ENCODE measurements around the gene CC2D2A.
A peak's percentile ranks its signal among the peaks of the same experiment; 100 is the strongest.
"Not testable (repeated sequence)": the region's sequence is repeated elsewhere in the genome, so short reads cannot be mapped to it uniquely, and the experiment has no call there.

CC2D2A gene

DNA sequence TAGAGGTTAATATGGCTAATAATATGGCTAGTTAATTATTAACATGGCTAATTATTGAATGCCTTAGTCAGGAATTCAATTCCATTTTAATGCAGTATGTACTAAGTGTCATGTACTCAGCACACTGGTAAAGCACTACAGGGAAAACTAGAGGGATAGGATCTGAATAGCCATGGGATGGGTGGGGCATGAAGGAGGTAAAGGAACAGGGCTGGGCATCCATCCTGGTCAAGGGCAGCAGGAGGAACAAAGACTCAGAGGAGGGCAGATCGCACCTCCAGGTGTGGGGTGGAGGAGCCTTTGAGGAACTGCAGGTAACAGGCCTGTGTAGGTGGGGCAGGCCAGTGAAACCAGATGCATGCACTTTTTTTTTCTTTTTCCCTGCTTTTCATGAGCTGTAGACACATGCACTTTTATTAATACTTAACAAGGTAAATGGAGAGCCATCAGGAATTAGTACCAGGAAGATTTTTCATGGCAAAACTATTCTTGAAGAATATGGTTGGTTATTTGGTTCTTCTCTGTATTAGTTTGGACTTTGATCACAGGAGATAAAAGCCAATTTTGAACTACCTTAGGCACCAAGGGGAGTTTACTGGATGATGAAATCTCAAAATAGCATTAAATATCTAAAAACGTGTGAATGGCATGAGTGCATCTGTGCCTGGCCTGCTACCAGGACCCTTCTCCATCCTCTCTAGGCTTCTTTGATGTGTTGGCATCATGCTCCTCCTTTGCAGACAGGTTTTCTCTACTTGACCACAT, 88.3 kb downstream of the CC2D2A start:
- no peak for DNase-seq (ENCODE audit: low read depth in 2 of 2)

DNA sequence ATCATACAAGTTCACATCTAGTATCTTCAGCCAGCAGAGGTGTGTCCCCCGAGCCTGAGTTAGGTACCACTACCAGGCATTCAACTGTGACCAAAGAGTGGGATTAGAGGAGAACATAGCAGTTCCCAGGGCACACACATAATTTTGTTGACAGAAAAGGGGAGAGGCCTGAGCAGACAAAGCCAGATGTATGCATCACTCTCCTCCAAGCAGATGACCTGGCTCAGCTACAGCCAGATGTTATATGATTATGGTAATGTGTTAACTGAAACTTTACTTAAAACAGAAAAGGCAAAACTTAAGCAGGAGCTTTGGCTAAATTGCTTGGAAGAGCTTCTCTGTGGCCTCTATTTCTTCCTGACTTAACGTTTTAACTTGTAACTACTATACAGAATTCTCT, 88.9 kb downstream of the CC2D2A start:
- DNase-seq (ENCODE audit: low read depth in 2 of 2) = no peak

DNA sequence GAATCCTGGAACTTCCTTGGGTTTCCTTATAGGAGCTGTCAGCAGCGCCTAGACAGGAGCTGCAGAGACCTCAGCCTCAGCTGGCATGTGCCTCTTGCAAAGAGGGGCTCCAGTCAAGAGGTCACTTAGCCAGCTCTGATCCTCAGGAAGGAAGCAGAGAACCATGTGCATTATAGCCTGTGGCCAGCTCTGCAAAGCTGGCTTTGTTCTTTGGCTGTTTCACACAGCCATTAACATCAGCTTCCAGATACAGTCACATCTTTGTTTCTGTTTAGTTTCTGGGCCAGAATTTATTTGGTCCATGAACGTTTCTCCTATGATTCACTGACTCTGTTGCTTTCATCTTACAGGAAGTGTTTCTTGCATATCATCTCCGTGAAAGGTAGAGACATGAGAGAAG, 92.4 kb downstream of the CC2D2A start:
- no peak for DNase-seq (ENCODE audit: low read depth in 2 of 2)

DNA sequence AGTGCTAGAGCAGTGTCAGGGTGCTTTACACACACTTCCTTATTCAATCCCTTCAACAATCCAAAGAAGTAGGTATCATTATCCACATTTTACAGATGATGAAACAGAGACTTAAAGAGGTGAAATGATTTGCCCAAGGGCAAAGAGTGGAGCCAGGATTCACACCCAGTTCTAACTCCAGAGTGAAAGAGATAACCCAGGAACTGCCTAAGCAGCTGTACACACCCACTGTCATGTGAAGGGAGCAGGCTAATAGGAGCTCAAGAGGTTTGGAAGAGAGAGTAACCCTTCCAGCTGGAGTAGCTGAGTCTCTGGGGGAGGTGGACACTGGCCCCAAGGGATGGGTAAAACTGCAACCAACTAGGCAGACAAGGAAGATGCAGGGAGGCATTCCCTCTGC, 92.9 kb downstream of the CC2D2A start:
- no peak for DNase-seq (ENCODE audit: low read depth in 2 of 2)

DNA sequence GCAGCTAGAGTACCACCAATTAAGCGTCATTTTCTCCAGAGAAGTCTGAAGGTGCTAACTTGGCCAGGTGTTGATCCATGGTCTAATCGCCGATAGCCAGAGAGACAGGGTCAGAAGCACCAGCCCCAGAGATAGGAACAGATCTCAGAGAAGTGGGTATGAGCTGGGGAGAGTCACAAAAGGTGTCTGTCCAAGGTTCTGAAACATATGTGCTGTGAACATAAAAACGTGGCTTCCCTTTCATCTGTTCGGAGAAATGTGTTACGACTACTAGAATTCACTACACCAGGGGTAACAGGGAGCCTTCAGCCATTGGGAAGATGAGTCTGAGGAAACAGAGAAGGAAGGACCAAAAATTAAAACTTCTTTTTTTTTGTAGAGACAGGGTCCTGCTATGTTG, 94.2 kb downstream of the CC2D2A start:
- DNase-seq (ENCODE audit: low read depth in 2 of 2) = no peak

DNA sequence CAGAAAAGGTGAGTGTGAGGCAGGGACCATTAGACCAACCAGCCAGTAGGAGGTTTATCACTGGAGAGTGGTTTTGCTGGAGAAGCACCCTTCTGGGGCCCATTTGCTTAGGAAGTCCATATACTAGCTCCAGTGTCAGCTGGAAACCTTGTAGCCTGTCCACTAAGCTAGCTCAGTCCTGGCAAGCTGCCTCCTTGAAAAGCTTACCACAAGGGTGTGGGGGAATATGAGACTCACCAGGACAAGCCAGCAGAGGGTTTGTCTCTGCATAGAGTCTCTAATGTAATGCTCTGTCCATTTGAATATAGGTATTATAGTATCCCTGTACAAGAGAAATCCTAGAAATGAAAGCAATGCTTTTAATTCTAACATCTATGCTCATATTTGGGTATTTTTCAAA, 99.1 kb downstream of the CC2D2A start:
- DNase-seq (ENCODE audit: low read depth in 2 of 2) = no peak

DNA sequence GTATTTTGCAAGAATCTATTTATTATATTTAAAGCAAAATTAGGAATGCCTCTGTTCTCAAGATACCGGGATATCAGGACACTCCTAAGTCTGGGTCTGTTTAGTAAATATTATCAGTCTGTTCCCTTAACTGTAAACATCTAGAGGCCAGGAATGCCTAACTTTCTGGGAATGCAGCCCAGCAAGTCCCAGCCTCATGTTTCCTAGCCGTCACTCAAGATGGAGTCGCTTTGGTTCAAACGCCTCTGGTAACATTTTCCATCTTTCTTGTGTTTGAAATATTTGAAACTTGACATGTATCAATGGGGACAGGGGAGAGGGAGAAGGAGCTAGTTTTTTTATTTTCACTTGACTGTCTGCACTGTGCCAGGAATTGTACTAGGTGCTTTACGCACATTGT, 100.1 kb downstream of the CC2D2A start:
- DNase-seq (ENCODE audit: low read depth in 2 of 2) = no peak

DNA sequence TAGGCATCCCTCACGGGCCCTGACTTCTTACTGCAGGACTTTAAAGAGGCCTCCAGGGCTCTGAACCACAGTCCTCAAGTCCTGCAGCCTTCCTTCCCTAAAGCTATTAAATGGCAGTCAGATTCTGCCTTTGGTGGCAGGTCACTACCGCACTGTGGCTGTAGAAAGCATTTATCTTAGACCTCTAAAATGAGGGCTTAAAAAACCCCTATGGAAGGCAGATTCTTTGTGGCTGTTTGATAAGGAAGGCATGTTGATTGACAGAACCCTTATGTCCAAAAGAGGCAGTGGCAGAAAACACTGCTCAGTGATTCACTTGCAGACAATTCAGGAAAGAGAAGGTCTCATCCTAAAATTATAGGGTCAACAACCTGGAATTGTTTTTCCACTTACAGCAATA, 106.3 kb downstream of the CC2D2A start:
- DNase-seq (ENCODE audit: low read depth in 2 of 2) = no peak

DNA sequence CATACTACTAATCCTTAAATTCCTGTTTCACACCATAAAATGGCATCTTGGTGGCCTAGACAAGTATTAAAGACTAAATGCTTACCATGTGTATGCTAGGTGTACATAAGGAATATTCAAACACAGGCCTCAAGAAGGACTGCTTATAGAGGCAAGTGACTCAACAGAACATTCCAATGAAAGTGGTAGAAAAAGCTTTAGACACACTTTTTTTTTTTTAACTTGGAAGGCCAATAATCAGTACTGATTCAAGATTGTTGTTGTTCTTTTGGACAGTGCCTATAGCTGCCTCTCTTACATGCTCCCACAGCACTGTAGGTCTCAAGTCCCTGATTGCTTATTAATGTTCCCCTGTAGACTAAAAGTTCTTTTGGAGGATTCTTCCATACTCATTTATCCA, 107.8 kb downstream of the CC2D2A start:
- no peak for DNase-seq (ENCODE audit: low read depth in 2 of 2)

DNA sequence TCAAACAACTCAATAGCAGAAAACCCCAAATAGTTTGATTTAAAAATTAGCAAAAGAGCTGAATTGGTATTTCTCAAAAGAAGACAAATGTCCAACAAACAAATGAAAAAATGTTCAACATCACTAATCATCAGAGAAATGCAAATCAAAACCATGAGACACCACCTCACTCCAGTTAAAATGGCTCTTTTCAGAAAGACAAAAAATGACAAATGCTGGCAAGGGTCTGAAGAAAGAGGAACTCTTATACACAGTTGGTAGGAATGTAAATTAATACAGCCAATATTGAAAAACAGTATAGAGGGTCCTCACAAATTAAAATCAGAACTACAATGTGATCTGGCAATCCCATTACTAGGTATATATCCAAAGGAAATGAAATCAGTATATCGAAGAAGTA, 115.1 kb downstream of the CC2D2A start:
- DNase-seq (ENCODE audit: low read depth in 2 of 2) = no peak

DNA sequence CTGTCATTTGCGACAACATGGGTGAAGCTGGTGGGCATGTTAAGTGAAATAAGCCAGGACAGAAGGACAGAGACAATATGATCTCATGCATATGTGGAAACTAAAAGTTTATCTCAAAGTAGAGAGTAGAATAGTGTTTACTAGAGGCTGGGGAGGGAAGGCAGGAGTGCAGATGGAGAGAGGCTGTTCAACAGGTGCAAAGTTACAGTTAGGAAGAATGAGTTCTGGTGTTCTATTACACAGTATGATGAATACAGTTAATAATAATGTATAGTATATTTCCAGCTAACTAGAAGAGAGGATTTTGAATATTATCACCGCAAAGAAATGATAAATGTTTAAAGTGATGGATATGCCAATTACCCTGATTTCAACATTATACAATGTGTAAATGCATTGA, 115.6 kb downstream of the CC2D2A start:
- no peak for DNase-seq (ENCODE audit: low read depth in 2 of 2)

DNA sequence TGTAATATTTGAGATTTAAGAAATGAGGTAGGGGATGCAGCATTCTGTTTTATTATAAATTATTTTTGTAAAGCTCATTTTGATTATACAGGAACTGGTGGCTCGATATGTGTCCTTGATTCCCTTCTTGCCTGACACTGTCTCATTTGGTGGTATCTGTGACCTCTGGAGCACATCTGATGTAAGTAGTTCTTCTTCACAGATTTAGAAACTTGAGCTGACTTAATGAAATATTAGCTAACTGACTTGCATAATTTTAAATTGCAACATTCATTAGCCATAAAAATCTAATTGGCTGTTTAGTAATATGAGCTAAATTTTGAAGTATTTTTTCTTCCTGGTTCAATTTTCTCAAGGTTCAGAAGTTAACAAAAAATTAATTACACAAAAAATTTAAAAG, 116.4 kb downstream of the CC2D2A start:
- DNase-seq (ENCODE audit: low read depth in 2 of 2) = no peak

DNA sequence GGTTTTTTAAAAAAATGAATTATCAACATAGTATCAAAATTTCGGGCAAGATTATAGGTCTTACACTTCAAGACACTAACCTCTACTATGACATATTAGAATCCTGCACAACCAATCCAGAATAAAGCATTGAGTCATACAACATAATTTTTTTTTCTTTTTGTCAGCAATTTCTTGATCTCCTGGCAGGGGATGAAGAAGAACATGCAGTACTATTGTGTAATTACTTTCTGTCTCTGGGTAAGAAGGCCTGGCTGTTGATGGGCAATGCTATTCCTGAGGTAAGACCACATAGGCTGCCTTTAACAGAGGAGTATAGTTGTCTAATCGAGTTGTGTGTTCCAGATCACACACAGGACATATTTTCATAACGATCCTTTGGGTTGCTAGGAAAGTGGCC, 118.0 kb downstream of the CC2D2A start:
- DNase-seq (ENCODE audit: low read depth in 2 of 2) = no peak

DNA sequence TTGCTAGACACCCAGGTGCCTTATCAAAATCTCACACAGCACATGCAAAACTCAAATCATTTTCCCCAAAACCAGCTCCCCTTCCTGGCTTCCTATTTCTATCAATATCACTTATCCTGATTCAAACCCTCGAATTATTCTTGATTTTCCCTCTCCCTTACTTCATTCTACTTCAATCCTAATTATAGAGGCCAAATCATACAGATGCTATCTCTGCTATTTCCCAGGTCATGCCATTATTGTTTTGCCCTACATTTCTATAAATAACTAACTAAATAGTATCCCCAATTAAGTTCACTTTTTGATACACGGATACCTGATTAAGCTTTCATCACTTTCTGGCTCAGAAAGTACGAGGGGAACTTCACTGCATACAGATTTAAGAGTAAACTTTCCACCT, 123.1 kb downstream of the CC2D2A start:
- no peak for DNase-seq (ENCODE audit: low read depth in 2 of 2)

DNA sequence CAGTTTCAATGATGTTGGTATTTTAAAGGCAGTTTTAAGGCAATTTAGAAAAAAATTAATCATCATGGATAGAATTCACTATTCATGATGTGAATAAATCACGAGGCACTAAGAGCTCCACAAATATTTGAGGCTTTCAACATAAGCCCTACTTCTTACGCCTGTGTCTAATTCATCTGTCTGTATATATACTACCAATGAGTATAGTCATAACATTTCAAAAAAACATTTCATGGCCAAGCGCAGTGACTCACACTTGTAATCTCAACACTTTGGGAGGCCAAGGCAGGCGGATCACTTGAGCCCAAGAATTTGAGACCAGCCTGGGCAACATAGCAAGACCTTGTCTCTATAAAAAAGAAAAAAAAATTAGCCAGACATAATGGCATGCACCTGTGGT, 129.0 kb downstream of the CC2D2A start:
- peak; percentile 12 for DNase-seq (ENCODE audit: low read depth in 2 of 2)

DNA sequence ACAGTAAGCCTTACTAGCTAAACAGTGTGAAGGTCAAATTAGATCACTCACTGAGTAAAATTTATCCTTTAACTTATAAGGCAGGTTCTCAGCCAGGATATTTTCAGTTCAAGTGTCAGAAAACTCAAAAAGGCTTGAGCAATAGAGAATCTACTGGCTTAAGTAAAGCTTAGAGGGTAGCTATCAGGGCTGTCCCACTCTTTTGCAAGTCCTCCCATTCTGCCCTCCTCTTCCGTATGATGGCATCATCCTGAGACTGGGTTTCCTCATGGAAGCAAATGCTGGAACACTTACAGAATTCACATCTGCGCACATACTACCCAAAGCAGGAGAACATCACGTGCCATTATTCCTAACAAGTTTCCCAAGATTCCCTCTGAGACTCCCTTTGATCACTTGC, 130.5 kb downstream of the CC2D2A start:
- DNase-seq (ENCODE audit: low read depth in 2 of 2) = no peak

DNA sequence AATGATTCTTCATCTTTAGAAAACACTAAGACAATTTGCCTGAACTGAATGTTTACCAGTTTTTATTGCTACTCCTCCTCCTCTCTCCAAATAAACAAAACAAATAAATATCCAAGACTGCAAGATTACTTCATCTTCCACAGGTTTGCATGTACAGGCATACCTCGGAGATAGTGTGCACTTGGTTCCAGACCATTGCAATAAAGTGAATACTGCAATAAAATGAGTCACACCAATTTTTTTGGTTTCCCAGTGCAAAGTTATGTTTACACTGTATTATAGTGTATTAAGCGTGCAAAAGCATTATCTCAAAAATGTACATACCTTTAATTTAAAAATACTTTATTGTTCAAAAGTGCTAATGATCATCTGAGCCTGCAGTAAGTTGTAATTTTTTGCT, 132.2 kb downstream of the CC2D2A start:
- DNase-seq (ENCODE audit: low read depth in 2 of 2) = no peak

DNA sequence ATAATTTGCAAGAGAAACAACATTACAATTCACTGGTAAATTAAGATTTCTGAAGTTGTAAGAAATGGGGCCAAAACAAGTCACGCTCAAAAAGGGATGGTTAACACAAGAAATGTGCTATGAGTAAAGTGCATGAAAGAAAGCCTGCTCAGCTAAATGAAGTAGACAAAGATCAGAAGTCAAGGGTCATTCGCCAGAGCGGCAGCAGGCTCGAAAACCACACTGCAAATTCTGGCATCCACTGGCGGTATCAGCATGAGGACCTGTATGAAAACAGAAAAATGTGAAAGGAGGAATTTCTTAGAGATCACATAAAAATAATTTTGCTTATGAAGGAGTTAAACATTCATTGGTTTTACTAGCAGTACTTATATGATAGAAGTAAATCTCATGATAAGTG, 135.9 kb downstream of the CC2D2A start:
- no peak for DNase-seq (ENCODE audit: low read depth in 2 of 2)

DNA sequence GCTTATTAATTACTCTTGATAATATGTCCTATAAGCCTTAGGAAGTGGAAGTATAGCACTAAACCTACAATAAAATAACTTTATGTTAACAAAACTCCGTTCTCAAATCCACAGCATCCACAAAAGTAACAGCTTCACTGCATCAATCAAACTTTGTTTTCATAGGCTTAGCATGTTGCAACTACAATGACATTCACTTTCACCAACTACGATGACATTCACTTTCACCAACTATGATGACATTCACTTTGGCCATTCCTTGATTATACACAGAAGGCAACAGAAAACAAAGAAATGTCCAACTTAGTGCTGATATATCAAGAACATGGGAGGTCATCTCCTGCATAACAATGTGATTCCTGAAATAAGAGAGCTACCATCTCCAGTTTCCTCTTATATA, 141.2 kb downstream of the CC2D2A start:
- DNase-seq (ENCODE audit: low read depth in 2 of 2) = no peak

DNA sequence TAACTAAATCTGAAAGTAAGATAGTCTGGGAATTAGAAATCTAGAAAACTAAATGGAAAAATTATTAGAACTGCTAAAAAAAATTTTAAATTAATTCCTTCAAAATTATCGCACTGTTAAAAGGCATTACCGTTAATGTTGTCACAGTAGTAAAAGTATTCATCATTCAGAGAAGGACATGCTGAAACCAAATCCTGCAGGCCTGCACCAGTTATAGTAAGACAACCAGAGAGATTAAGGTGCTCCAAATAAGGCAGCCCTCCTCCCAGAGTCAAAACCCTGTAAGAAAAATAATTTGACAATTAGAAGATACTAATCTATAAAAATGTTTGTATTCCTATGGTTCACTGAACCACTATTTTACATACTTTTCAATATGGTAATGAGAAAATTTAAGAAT, 142.5 kb downstream of the CC2D2A start:
- DNase-seq (ENCODE audit: low read depth in 2 of 2) = no peak

DNA sequence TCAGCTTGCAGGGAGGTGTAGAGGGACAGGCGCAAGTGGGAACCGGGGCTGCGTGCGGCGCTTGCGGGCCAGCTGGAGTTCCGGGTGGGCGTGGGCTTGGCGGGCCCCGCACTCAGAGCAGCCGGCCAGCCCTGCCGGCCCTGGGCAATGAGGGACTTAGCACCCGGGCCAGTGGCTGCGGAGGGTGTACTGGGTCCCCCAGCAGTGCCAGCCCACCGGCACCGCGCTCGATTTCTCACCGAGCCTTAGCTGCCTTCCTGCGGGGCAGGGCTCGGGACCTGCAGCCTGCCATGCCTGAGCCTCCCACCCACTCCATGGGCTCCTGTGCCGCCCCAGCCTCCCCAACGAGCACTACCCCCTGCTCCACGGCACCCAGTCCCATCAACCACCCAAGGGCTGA, 145.2 kb downstream of the CC2D2A start:
- DNase-seq (ENCODE audit: low read depth in 2 of 2) = not testable (repeated sequence)

DNA sequence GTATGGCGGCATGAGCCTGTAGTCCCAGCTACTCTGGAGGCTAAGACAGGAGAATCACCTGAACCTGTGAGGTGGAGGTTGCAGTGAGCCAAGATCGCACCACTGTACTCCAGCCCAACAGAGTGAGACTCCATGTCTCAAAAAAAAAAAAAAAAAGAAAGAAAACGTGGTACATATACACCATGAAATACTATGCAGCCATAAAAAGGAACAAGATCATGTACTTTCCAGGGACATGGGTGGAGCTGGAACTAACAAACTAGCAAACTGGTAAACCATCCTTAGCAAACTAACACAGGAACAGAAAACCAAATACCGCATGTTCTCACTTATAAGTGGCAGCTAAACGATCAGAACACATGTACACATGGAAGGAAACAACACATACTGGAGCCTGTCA, 147.7 kb downstream of the CC2D2A start:
- not testable (repeated sequence) for DNase-seq (ENCODE audit: low read depth in 2 of 2)

DNA sequence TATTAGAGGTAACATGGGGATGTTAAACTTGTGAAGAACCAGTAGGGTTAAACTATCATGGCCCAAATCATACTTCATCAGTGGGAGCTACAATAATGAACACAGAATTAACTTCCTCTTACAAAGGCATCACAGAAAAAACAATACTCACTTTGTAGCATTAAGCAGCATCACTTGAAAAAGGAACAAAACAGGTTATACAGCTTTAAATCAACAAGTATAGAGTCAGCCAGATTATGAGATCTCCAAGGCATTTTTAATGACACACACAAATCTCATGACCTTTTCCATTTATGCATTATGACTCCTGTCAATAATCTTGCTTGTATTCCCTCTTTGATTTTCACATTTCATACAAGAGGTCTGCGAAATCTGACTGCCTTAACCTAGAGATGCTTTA, 167.1 kb downstream of the CC2D2A start:
- no peak for DNase-seq (ENCODE audit: low read depth in 2 of 2)

DNA sequence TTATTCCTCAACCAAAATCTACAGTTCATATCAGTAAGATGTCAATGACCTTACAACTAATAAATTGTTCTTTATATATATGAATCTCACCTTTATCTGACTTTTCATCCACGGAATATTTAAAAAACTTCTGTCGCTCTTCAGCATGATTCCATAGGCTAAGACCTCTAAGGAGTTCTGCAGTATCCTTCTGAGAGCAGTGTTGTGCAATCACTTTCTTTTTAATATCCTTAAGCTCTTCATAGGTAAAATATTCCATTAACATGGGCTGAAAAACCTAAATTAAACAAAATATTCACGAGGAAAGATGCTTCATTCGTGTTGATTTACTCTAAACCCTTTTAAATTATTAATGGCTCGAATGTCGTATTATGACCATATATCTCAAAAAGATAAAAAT, 168.7 kb downstream of the CC2D2A start:
- DNase-seq (ENCODE audit: low read depth in 2 of 2) = no peak
